Astrocyte (in vitro differentiated cells and primary cell): Measurements from ENCODE around the gene KPNA5. TPM values are rescaled to one million over a fixed set of nuclear protein-coding genes. Genes with fewer than 3 reads are reported as not detected.
"Not testable (repeated sequence)": the region's sequence is repeated elsewhere in the genome, so short reads cannot be mapped to it uniquely, and the experiment has no call there.

Source experiments
- DNase-seq: peaks from one replicate; pipeline ENCODE4 v3.0.0-alpha.2; 2010; ENCODE audit warnings: low read depth
- FAIRE-seq: peaks from 2 replicates; lab custom pipeline; 2011; peaks lifted over from hg19 to GRCh38; lab: Jason Lieb, UNC
- H2AFZ ChIP-seq: 2 replicates; pipeline ENCODE4 v1.6.0; 2012; ENCODE audit warnings: low read depth, low read length, inconsistent platforms
- H3K27ac ChIP-seq: 2 replicates; pipeline ENCODE4 v1.5.1; 2011; ENCODE audit warnings: low read depth, low read length, inconsistent platforms
- H3K27me3 ChIP-seq: 2 replicates; pipeline ENCODE4 v1.6.0; 2011; ENCODE audit warnings: low read length, inconsistent platforms; ENCODE audit not compliant: insufficient read depth
- H3K36me3 ChIP-seq: 2 replicates; pipeline ENCODE4 v1.5.1; 2011; ENCODE audit warnings: low read length, inconsistent platforms; ENCODE audit not compliant: insufficient read depth
- H3K4me1 ChIP-seq: 2 replicates; pipeline ENCODE4 v1.5.1; 2011; ENCODE audit warnings: low read length, inconsistent platforms; ENCODE audit not compliant: insufficient read depth
- H3K4me2 ChIP-seq: 2 replicates; pipeline ENCODE4 v1.6.0; 2012; ENCODE audit warnings: low read length, inconsistent platforms
- H3K4me3 ChIP-seq: 2 replicates; pipeline ENCODE4 v1.5.1; 2011; ENCODE audit warnings: low read depth, mild to moderate bottlenecking, low read length, inconsistent platforms; ENCODE audit not compliant: insufficient read depth
- H3K79me2 ChIP-seq: 2 replicates; pipeline ENCODE4 v1.6.0; 2012; ENCODE audit warnings: mild to moderate bottlenecking, low read length, inconsistent platforms; ENCODE audit not compliant: insufficient read depth
- H3K9ac ChIP-seq: 2 replicates; pipeline ENCODE4 v1.6.0; 2012; ENCODE audit warnings: mild to moderate bottlenecking, low read length, inconsistent platforms
- H3K9me3 ChIP-seq: 2 replicates; pipeline ENCODE4 v1.5.1; 2012; ENCODE audit warnings: low read depth, mild to moderate bottlenecking, low read length, inconsistent platforms; ENCODE audit not compliant: insufficient read depth
- H4K20me1 ChIP-seq: 2 replicates; pipeline ENCODE4 v1.6.0; 2012; ENCODE audit warnings: low read length, inconsistent platforms; ENCODE audit not compliant: insufficient read depth
- H3K27ac Mint-ChIP-seq: one replicate; pipeline ENCODE4 v1.8.0; 2021; ENCODE audit warnings: mild to moderate bottlenecking, mixed read lengths; ENCODE audit not compliant: unreplicated experiment
- H3K27me3 Mint-ChIP-seq: one replicate; pipeline ENCODE4 v1.8.0; 2021; ENCODE audit warnings: low read depth, mixed read lengths; ENCODE audit not compliant: unreplicated experiment
- H3K36me3 Mint-ChIP-seq: one replicate; pipeline ENCODE4 v1.8.0; 2021; ENCODE audit warnings: low read depth, mixed read lengths; ENCODE audit not compliant: unreplicated experiment
- H3K4me1 Mint-ChIP-seq: one replicate; pipeline ENCODE4 v1.8.0; 2021; ENCODE audit warnings: low read depth, mixed read lengths; ENCODE audit not compliant: unreplicated experiment
- H3K4me3 Mint-ChIP-seq: one replicate; pipeline ENCODE4 v1.8.0; 2021; ENCODE audit warnings: mild to moderate bottlenecking, moderate library complexity, mixed read lengths; ENCODE audit not compliant: unreplicated experiment
- H3K9me3 Mint-ChIP-seq: one replicate; pipeline ENCODE4 v1.8.0; 2021; ENCODE audit warnings: mild to moderate bottlenecking, mixed read lengths; ENCODE audit not compliant: unreplicated experiment
- CTCF ChIP-seq: IDR thresholded peaks from 2 replicates; pipeline ENCODE4 v1.5.1; 2011; ENCODE audit warnings: low read depth, mild to moderate bottlenecking, inconsistent platforms, low read length, moderate library complexity; ENCODE audit not compliant: insufficient read depth
- EZH2 ChIP-seq: IDR thresholded peaks from 2 replicates; pipeline ENCODE4 v1.6.1; 2012; ENCODE audit warnings: mild to moderate bottlenecking, low read length, inconsistent platforms; ENCODE audit not compliant: insufficient read depth
- total RNA-seq: library from RNA; stranded (reverse); gene quantifications from 2 replicates; pipeline ENCODE4 v1.2.1, GENCODE V29; 2021

The KPNA5 gene
- total RNA-seq, 1 donor from 2014 or later, result 14.3 TPM

GRCh38 chr6:116663308-116663707, 17.7 kb upstream of the KPNA5 start:
- FAIRE-seq (no peak), DNase-seq (no peak)
- Mint-ChIP-seq H3K27me3 (no peaks in the 10 kb centered on the region), H3K4me1 (peaks cover 17% of the 10 kb centered on the region), H3K36me3 (no peaks in the 10 kb centered on the region), H3K4me3 (no peak overlapping the region), H3K9me3 (no peaks in the 10 kb centered on the region), H3K27ac (no peak overlapping the region)
- Histone ChIP-seq H3K9me3 (no peaks in the 10 kb centered on the region), H3K4me1 (peaks cover 4% of the 10 kb centered on the region), H4K20me1 (peaks cover 47% of the 10 kb centered on the region), H3K36me3 (peaks cover 2% of the 10 kb centered on the region), H3K79me2 (peaks cover 87% of the 10 kb centered on the region), H3K4me3 (no peak overlapping the region), H3K27ac (no peak overlapping the region), H3K9ac (no peak overlapping the region), H3K4me2 (no peak overlapping the region), H2AFZ (no peak overlapping the region), H3K27me3 (no peaks in the 10 kb centered on the region)
- TF ChIP-seq CTCF, result no peak
- no peak for TF ChIP-seq EZH2

GRCh38 chr6:116664169-116664568, 16.8 kb upstream of the KPNA5 start:
- H3K9me3 Mint-ChIP-seq, FAIRE-seq, H3K4me2 ChIP-seq, H3K9ac ChIP-seq, DNase-seq, H3K27me3 Mint-ChIP-seq, H3K4me1 ChIP-seq, H3K27ac Mint-ChIP-seq, H3K9me3 ChIP-seq, H3K27me3 ChIP-seq, H3K36me3 Mint-ChIP-seq, H3K4me3 ChIP-seq, H2AFZ ChIP-seq, H3K36me3 ChIP-seq, H3K4me3 Mint-ChIP-seq, H3K27ac ChIP-seq: not testable (repeated sequence)
- peaks cover 17% of the 10 kb centered on the region for H3K4me1 Mint-ChIP-seq
- Histone ChIP-seq H3K79me2 (peaks cover 90% of the 10 kb centered on the region), H4K20me1 (peaks cover 47% of the 10 kb centered on the region)

- Histone ChIP-seq H3K27ac (no peak overlapping the region), H3K9me3 (no peaks in the 10 kb centered on the region), H3K27me3 (no peaks in the 10 kb centered on the region), H3K79me2 (peaks cover 81% of the 10 kb centered on the region), H3K4me1 (peaks cover 4% of the 10 kb centered on the region), H2AFZ (no peak overlapping the region), H3K9ac (no peak overlapping the region), H3K4me2 (peak overlapping the region; percentile 76), H4K20me1 (peaks cover 41% of the 10 kb centered on the region), H3K36me3 (no peaks in the 10 kb centered on the region), H3K4me3 (no peak overlapping the region)
- Mint-ChIP-seq H3K27ac (no peak overlapping the region), H3K4me3 (peak overlapping the region; percentile 72), H3K4me1 (peaks cover 17% of the 10 kb centered on the region), H3K9me3 (no peaks in the 10 kb centered on the region), H3K27me3 (no peaks in the 10 kb centered on the region), H3K36me3 (no peaks in the 10 kb centered on the region)
- TF ChIP-seq CTCF (no peak), EZH2 (no peak)
- DNase-seq (no peak), FAIRE-seq (no peak)
These were observed 15.5 kb upstream of the KPNA5 start for GRCh38 chr6:116665464-116665863.
